SU-DHL-6 (cell line): ENCODE results near the gene AP2A2.

ENCODE experiments used
- H2AFZ ChIP-seq: fragments of 200-600 bp; sonication (generic); 2 replicates; pipeline ENCODE4 v1.6.1; 2014; ENCODE audit warnings: low read depth, mild to moderate bottlenecking, moderate library complexity, mixed read lengths, antibody characterized with exemption, low read length; ENCODE audit not compliant: severe bottlenecking
- H3F3A ChIP-seq: fragments of 200-600 bp; shearing (Covaris generic); 2 replicates; pipeline ENCODE4 v1.6.0; 2016; ENCODE audit warnings: antibody characterized with exemption, mild to moderate bottlenecking; ENCODE audit not compliant: insufficient read depth
- H3K27ac ChIP-seq: fragments of 200-600 bp; sonication (generic); 2 replicates; pipeline ENCODE4 v1.5.1; 2016; ENCODE audit warnings: low read depth, mild to moderate bottlenecking, low read length, moderate library complexity, mixed read lengths
- H3K27me3 ChIP-seq: fragments of 200-600 bp; sonication (generic), shearing (Covaris generic); 2 replicates; pipeline ENCODE4 v1.6.0; 2014; ENCODE audit warnings: mild to moderate bottlenecking, low read length
- H3K36me3 ChIP-seq: fragments of 200-600 bp; sonication (generic); 2 replicates; pipeline ENCODE4 v1.6.1; 2014; ENCODE audit warnings: mild to moderate bottlenecking, low read length, mixed read lengths
- H3K4me2 ChIP-seq: fragments of 300-600, 200-600 bp; shearing (Covaris generic), sonication (generic); 2 replicates; pipeline ENCODE4 v1.6.0; 2014; ENCODE audit warnings: low read length, low read depth, mild to moderate bottlenecking; ENCODE audit not compliant: poor library complexity, severe bottlenecking
- H3K4me3 ChIP-seq: fragments of 200-600 bp; sonication (generic); 2 replicates; pipeline ENCODE4 v1.5.1; 2014; ENCODE audit warnings: antibody characterized with exemption, low read length, mild to moderate bottlenecking, mixed read lengths; ENCODE audit not compliant: insufficient read depth, poor library complexity, severe bottlenecking
- H3K79me2 ChIP-seq: fragments of 200-600 bp; sonication (generic); 2 replicates; pipeline ENCODE4 v1.6.1; 2014; ENCODE audit warnings: mild to moderate bottlenecking, low read length, moderate library complexity; ENCODE audit not compliant: insufficient read depth
- H3K9ac ChIP-seq: fragments of 200-600 bp; sonication (generic); 2 replicates; pipeline ENCODE4 v1.7.0; 2014; ENCODE audit warnings: mild to moderate bottlenecking, low read length
- H3K9me2 ChIP-seq: fragments of 200-600 bp; sonication (generic); replicated peaks from 2 replicates; pipeline ENCODE4 v1.6.1; 2014; ENCODE audit warnings: low read length; ENCODE audit not compliant: insufficient read depth
- H3K9me3 ChIP-seq: fragments of 200-600 bp; sonication (generic); 2 replicates; pipeline ENCODE4 v1.6.1; 2014; ENCODE audit warnings: low read length, mixed read lengths; ENCODE audit not compliant: insufficient read depth
- H4K20me1 ChIP-seq: fragments of 200-600 bp; sonication (generic); 2 replicates; pipeline ENCODE4 v1.6.1; 2014; ENCODE audit warnings: low read depth, mild to moderate bottlenecking, antibody characterized with exemption, low read length, moderate library complexity, mixed read lengths
- EZH2phosphoT487 ChIP-seq: fragments of 200-600 bp; sonication (generic), shearing (Covaris generic); conservative IDR thresholded peaks from 2 replicates; pipeline ENCODE4 v1.6.1; 2018; ENCODE audit warnings: mild to moderate bottlenecking, antibody characterized with exemption, low read length, moderate library complexity, mixed read lengths
- TF ChIP-seq, protein P1 (sequence below): fragments of 200-600 bp; sonication (generic); IDR thresholded peaks from one replicate; pipeline ENCODE4 v1.5.1; 2017; ENCODE audit warnings: antibody characterized with exemption, mild to moderate bottlenecking, low read length, moderate library complexity; ENCODE audit not compliant: insufficient read depth, poor library complexity, severe bottlenecking

Gene AP2A2

DNA sequence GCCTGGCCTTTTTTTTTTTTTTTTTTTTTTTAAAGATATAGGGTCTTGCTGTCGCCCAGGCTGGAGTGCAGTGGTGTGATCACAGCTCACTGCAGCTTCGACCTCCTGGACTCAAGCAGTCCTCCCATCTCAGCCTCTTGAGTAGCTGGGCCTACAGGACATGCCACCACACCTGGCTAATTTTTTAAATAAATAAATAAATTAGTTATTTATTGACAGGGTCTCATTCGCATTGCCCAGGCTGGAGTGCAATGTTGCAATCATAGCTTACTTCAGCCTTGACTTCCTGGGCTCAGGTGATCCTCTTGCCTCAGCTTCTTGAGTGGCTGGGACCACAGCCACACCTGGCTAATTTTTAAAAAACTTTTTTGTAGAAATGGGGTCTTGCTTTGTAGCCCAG lies 10.5 kb downstream of the AP2A2 start:
- Histone ChIP-seq H3K4me2 (no peak overlapping the region), H3K9me3 (no peaks in the 10 kb centered on the region), H3K27ac (no peak overlapping the region), H3K27me3 (no peaks in the 10 kb centered on the region), H3K4me3 (no peak overlapping the region), H3K79me2 (peaks cover 94% of the 10 kb centered on the region), H2AFZ (no peak overlapping the region), H3F3A (no peaks in the 10 kb centered on the region), H3K9me2 (no peaks in the 10 kb centered on the region), H4K20me1 (no peaks in the 10 kb centered on the region; the same call in 1 of the 2 replicates), H3K9ac (no peak overlapping the region), H3K36me3 (no peaks in the 10 kb centered on the region)
- TF ChIP-seq, protein P1, sequence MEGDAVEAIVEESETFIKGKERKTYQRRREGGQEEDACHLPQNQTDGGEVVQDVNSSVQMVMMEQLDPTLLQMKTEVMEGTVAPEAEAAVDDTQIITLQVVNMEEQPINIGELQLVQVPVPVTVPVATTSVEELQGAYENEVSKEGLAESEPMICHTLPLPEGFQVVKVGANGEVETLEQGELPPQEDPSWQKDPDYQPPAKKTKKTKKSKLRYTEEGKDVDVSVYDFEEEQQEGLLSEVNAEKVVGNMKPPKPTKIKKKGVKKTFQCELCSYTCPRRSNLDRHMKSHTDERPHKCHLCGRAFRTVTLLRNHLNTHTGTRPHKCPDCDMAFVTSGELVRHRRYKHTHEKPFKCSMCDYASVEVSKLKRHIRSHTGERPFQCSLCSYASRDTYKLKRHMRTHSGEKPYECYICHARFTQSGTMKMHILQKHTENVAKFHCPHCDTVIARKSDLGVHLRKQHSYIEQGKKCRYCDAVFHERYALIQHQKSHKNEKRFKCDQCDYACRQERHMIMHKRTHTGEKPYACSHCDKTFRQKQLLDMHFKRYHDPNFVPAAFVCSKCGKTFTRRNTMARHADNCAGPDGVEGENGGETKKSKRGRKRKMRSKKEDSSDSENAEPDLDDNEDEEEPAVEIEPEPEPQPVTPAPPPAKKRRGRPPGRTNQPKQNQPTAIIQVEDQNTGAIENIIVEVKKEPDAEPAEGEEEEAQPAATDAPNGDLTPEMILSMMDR = no peak
- no peak for TF ChIP-seq EZH2phosphoT487

DNA sequence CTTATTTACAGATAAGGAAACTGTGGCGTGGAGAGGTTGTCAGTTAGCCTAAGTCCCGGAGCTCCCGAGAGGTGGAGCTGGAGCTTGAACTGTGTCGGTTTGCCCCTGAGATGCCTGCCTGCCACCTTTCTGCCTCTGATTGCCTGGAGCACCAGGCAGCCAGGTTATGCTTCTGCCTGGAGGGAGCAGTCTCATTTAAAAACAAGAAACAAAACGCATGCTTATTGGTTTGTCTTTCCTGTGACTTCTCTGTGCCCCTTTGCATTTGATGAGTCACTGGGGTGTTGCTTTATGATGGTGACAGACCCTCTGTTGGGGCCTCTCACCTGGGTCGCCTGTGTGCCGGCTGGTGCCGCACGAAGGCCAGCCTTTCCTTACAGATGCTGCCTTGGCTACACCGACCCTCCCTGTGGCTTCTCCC lies 12.2 kb downstream of the AP2A2 start:
- Histone ChIP-seq H3F3A (no peaks in the 10 kb centered on the region), H3K79me2 (peaks cover 94% of the 10 kb centered on the region)

DNA sequence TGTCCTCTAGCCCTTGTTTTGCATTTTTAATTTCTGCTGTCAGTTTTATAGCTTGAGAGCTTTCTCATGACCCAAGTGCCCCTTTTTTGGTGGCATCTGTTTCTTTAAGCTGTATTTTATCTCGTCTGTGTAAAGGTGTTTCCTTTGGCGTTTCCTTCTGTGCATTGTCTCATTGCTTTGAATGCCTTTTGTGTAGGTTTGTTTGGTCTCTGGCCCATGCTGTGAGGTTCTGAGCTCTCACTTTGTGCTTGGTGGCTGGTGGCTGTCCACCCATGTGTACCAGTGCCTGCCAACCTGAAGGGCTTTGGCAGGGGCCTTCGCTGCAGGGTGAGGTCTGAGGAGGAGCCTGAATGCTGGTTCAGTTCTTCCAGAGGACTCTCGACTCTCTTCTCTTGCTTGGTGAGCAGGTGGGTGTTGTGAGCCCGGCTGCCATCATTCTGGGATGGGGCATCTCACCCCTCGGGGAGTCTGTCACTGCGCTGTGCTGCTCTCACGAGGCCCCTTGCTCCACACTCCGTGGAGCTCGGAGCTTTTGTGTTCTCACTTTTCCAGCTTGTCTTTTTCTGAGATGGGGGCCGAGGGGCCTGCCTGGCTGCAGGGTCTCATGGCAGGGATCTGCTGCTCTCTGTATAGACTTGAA lies 14.9 kb downstream of the AP2A2 start:
- H3K9ac ChIP-seq = no peak overlapping the region
- H3K27me3 ChIP-seq = no peaks in the 10 kb centered on the region
- no peak overlapping the region for H3K4me2 ChIP-seq
- H3K9me3 ChIP-seq = no peaks in the 10 kb centered on the region
- H3K79me2 ChIP-seq = peaks cover 78% of the 10 kb centered on the region
- H2AFZ ChIP-seq = no peak overlapping the region
- no peaks in the 10 kb centered on the region for H3K36me3 ChIP-seq
- TF ChIP-seq, protein P1 = no peak
- no peak for TF ChIP-seq EZH2phosphoT487
- no peaks in the 10 kb centered on the region; the same call in 1 of the 2 replicates for H4K20me1 ChIP-seq
- H3K9me2 ChIP-seq = no peaks in the 10 kb centered on the region
- no peaks in the 10 kb centered on the region for H3F3A ChIP-seq
- H3K27ac ChIP-seq = no peak overlapping the region
- no peak overlapping the region for H3K4me3 ChIP-seq

More for the DNA sequence above, 12.2 kb downstream of the AP2A2 start:
- H3K27ac ChIP-seq = no peak overlapping the region
- H4K20me1 ChIP-seq = no peaks in the 10 kb centered on the region; the same call in 1 of the 2 replicates
- H3K27me3 ChIP-seq = no peaks in the 10 kb centered on the region
- no peak overlapping the region for H3K4me2 ChIP-seq
- TF ChIP-seq, protein P1 = no peak
- TF ChIP-seq EZH2phosphoT487 = no peak
- H3K4me3 ChIP-seq = no peak overlapping the region
- no peaks in the 10 kb centered on the region for H3K36me3 ChIP-seq
- H3K9me2 ChIP-seq = no peaks in the 10 kb centered on the region
- H3K9me3 ChIP-seq = no peaks in the 10 kb centered on the region
- no peak overlapping the region for H2AFZ ChIP-seq
- no peak overlapping the region for H3K9ac ChIP-seq
